ENCODE measurements around the gene NAPEPLD.

DNA sequence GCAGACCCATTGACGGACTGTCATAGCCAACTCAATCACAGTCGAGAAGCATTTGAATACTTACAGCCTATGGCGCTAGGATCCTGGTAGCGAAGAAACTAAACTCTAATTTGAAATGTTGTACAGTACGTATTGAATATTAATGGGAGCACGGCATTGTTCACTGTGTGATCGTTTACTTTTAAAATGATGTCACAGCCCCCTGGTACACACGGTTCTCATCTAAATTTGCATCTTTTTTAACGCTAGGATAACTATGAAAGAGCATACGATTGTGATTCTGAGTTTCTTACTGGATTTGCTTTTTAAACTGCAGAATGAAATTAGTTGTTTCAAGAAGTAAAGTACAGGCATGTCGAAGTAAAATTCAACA is 895 bp upstream of the NAPEPLD start:
- TF ChIP-seq, protein P1, sequence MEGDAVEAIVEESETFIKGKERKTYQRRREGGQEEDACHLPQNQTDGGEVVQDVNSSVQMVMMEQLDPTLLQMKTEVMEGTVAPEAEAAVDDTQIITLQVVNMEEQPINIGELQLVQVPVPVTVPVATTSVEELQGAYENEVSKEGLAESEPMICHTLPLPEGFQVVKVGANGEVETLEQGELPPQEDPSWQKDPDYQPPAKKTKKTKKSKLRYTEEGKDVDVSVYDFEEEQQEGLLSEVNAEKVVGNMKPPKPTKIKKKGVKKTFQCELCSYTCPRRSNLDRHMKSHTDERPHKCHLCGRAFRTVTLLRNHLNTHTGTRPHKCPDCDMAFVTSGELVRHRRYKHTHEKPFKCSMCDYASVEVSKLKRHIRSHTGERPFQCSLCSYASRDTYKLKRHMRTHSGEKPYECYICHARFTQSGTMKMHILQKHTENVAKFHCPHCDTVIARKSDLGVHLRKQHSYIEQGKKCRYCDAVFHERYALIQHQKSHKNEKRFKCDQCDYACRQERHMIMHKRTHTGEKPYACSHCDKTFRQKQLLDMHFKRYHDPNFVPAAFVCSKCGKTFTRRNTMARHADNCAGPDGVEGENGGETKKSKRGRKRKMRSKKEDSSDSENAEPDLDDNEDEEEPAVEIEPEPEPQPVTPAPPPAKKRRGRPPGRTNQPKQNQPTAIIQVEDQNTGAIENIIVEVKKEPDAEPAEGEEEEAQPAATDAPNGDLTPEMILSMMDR (conservative IDR thresholded peaks at IDR 0.05; ENCODE audit: low read depth in 2 of 2), result no peak
- no peak for TF ChIP-seq EZH2phosphoT487 (IDR thresholded peaks at IDR 0.05; ENCODE audit: unreplicated experiment)
- TF ChIP-seq CREB1 (CRISPR knock-in tag; IDR thresholded peaks at IDR 0.05; ENCODE audit: low read depth), result no peak
- no peak for TF ChIP-seq EZH2 (IDR thresholded peaks at IDR 0.05; ENCODE audit: low read depth, unreplicated experiment)
- TF ChIP-seq POLR2AphosphoS5 (IDR thresholded peaks at IDR 0.05; ENCODE audit: low read depth), result no peak
- TF ChIP-seq, protein P2, sequence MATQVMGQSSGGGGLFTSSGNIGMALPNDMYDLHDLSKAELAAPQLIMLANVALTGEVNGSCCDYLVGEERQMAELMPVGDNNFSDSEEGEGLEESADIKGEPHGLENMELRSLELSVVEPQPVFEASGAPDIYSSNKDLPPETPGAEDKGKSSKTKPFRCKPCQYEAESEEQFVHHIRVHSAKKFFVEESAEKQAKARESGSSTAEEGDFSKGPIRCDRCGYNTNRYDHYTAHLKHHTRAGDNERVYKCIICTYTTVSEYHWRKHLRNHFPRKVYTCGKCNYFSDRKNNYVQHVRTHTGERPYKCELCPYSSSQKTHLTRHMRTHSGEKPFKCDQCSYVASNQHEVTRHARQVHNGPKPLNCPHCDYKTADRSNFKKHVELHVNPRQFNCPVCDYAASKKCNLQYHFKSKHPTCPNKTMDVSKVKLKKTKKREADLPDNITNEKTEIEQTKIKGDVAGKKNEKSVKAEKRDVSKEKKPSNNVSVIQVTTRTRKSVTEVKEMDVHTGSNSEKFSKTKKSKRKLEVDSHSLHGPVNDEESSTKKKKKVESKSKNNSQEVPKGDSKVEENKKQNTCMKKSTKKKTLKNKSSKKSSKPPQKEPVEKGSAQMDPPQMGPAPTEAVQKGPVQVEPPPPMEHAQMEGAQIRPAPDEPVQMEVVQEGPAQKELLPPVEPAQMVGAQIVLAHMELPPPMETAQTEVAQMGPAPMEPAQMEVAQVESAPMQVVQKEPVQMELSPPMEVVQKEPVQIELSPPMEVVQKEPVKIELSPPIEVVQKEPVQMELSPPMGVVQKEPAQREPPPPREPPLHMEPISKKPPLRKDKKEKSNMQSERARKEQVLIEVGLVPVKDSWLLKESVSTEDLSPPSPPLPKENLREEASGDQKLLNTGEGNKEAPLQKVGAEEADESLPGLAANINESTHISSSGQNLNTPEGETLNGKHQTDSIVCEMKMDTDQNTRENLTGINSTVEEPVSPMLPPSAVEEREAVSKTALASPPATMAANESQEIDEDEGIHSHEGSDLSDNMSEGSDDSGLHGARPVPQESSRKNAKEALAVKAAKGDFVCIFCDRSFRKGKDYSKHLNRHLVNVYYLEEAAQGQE (IDR thresholded peaks at IDR 0.05; ENCODE audit: unreplicated experiment), result no peak
- TF ChIP-seq, protein P3, sequence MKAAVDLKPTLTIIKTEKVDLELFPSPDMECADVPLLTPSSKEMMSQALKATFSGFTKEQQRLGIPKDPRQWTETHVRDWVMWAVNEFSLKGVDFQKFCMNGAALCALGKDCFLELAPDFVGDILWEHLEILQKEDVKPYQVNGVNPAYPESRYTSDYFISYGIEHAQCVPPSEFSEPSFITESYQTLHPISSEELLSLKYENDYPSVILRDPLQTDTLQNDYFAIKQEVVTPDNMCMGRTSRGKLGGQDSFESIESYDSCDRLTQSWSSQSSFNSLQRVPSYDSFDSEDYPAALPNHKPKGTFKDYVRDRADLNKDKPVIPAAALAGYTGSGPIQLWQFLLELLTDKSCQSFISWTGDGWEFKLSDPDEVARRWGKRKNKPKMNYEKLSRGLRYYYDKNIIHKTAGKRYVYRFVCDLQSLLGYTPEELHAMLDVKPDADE (IDR thresholded peaks at IDR 0.05), result no peak
- no peak for TF ChIP-seq JUNB (IDR thresholded peaks at IDR 0.05; ENCODE audit: unreplicated experiment)
- no peak for TF ChIP-seq STAT1 (IDR thresholded peaks at IDR 0.05; ENCODE audit: unreplicated experiment)
- TF ChIP-seq ZNF114 (CRISPR knock-in tag; IDR thresholded peaks at IDR 0.05), result no peak
- no peak for TF ChIP-seq ZNF331 (CRISPR knock-in tag; IDR thresholded peaks at IDR 0.05; ENCODE audit: low read depth)

Measured in GM23338 (cell line).